Upper lobe of left lung (tissue), 4 donors: ENCODE data around the gene PNPLA6.

ENCODE experiments used
- EP300 ChIP-seq, 4 donors: sonication (generic); formaldehyde crosslinking; IDR thresholded peaks; one replicate each; pipeline ENCODE4 v1.5.1; 2017; ENCODE audit warnings: antibody characterized with exemption in 4 of 4, control low read depth in 2 of 4
- POLR2A ChIP-seq, 4 donors: fragments of 450-650 bp; IDR thresholded peaks; one replicate each; pipeline ENCODE4 v1.5.1; 2016 to 2017; ENCODE audit warnings: antibody characterized with exemption in 4 of 4, mild to moderate bottlenecking in 2 of 4
- POLR2AphosphoS5 ChIP-seq, 2 donors: sonication (generic); formaldehyde crosslinking; IDR thresholded peaks; one replicate each; pipeline ENCODE4 v1.5.1; 2017; ENCODE audit warnings: antibody characterized with exemption in 2 of 2
- TF ChIP-seq, protein P1 (sequence below), 6 experiments: fragments of 450-650 bp in 4 of 6; fragments of 200-600 bp in 2 of 6; sonication (generic) in 2 of 6; IDR thresholded peaks; one replicate each; pipeline ENCODE4 v1.5.1; 2016 to 2019; ENCODE audit warnings: antibody characterized with exemption in 6 of 6

DNA sequence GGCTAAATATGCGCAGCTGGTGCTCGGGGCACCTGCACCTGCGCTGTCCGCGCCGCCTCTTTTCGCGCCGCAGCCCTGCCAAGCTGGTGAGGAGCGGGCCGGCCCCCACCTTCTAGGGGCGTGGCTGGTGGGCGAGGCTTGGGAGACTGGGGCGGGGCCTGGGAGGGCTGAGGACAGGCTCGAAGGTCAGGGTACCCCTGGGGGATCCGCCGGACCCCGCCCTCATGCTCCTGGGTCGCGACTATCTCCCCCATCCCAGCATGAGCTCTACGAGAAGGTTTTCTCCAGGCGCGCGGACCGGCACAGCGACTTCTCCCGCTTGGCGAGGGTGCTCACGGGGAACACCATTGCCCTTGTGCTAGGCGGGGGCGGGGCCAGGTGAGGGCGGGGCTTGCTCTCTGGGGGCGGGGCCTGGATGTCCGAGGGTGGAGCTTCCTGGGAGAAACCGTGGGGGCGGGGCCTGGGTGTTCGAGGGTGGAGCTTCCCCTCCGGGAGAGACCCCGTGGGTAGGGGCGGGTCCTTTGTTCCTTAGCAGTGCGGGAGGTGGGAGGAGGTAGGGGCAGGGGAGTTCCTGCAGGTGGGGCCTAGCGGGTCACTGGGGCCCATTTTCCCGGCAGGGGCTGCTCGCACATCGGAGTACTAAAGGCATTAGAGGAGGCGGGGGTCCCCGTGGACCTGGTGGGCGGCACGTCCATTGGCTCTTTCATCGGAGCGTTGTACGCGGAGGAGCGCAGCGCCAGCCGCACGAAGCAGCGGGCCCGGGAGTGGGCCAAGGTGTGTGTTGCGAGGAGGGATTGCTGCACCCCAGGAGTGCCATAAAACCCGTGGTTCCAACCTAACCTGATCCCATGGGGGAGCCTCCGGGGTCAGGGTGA lies 19.7 kb downstream of the PNPLA6 start:
- TF ChIP-seq, protein P1, sequence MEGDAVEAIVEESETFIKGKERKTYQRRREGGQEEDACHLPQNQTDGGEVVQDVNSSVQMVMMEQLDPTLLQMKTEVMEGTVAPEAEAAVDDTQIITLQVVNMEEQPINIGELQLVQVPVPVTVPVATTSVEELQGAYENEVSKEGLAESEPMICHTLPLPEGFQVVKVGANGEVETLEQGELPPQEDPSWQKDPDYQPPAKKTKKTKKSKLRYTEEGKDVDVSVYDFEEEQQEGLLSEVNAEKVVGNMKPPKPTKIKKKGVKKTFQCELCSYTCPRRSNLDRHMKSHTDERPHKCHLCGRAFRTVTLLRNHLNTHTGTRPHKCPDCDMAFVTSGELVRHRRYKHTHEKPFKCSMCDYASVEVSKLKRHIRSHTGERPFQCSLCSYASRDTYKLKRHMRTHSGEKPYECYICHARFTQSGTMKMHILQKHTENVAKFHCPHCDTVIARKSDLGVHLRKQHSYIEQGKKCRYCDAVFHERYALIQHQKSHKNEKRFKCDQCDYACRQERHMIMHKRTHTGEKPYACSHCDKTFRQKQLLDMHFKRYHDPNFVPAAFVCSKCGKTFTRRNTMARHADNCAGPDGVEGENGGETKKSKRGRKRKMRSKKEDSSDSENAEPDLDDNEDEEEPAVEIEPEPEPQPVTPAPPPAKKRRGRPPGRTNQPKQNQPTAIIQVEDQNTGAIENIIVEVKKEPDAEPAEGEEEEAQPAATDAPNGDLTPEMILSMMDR (IDR thresholded peaks at IDR 0.05) = no peak
- TF ChIP-seq POLR2A (IDR thresholded peaks at IDR 0.05) = no peak
- TF ChIP-seq POLR2AphosphoS5 (IDR thresholded peaks at IDR 0.05) = no peak
- no peak for TF ChIP-seq EP300 (IDR thresholded peaks at IDR 0.05)
